HG03565 (cell line): ENCODE data around the gene EPAS1.

Experiments used
- ATAC-seq: cut with Tn5 transposase; IDR thresholded peaks from one replicate; pipeline ENCODE4 v1.9.1; 2021; ENCODE audit warnings: mild to moderate bottlenecking, moderate library complexity; ENCODE audit not compliant: unreplicated experiment

EPAS1 gene

GRCh38 chr2:46318579-46319460, 21.6 kb downstream of the EPAS1 start:
- no peak for ATAC-seq

GRCh38 chr2:46319711-46320110, 22.5 kb downstream of the EPAS1 start:
- ATAC-seq: no peak

GRCh38 chr2:46320141-46320567, 22.9 kb downstream of the EPAS1 start:
- no peak for ATAC-seq

- ATAC-seq: no peak
These were observed 26.5 kb downstream of the EPAS1 start for GRCh38 chr2:46323730-46324129.

GRCh38 chr2:46325182-46325928, 28.1 kb downstream of the EPAS1 start:
- no peak for ATAC-seq

GRCh38 chr2:46326231-46326980, 29.2 kb downstream of the EPAS1 start:
- no peak for ATAC-seq

GRCh38 chr2:46327627-46328026, 30.4 kb downstream of the EPAS1 start:
- no peak for ATAC-seq

GRCh38 chr2:46328291-46328690, 31.1 kb downstream of the EPAS1 start:
- ATAC-seq: no peak

- ATAC-seq: no peak
These were observed 31.6 kb downstream of the EPAS1 start for GRCh38 chr2:46328829-46329228.

- ATAC-seq: no peak
These were observed 32.1 kb downstream of the EPAS1 start for GRCh38 chr2:46329340-46329739.

- no peak for ATAC-seq
These were observed 32.9 kb downstream of the EPAS1 start for GRCh38 chr2:46329803-46330775.

GRCh38 chr2:46331109-46331766, 34.0 kb downstream of the EPAS1 start:
- ATAC-seq: no peak

- no peak for ATAC-seq
These were observed 35.6 kb downstream of the EPAS1 start for GRCh38 chr2:46332686-46333281.

- ATAC-seq: no peak
These were observed 36.7 kb downstream of the EPAS1 start for GRCh38 chr2:46333912-46334311.

GRCh38 chr2:46334389-46335271, 37.4 kb downstream of the EPAS1 start:
- no peak for ATAC-seq

- ATAC-seq: no peak
These were observed 38.4 kb downstream of the EPAS1 start for GRCh38 chr2:46335391-46336282.

- ATAC-seq: no peak
These were observed 39.2 kb downstream of the EPAS1 start for GRCh38 chr2:46336283-46336959.
